ENCODE results near the gene NTM. TPM values are rescaled to one million over a fixed set of nuclear protein-coding genes. Genes with fewer than 3 reads are reported as not detected.

Gene NTM
- polyA plus RNA-seq, 1 donor from 2014 or later, result 39.4 TPM

GRCh38 chr11:131609337-131609736, 238.9 kb downstream of the NTM start:
- no peaks in the 10 kb centered on the region for H3K36me3 ChIP-seq (ENCODE audit: insufficient read depth, low read length)
- no peaks in the 10 kb centered on the region for H4K20me1 ChIP-seq (ENCODE audit: insufficient read depth)
- H3K9me2 ChIP-seq (ENCODE audit: insufficient read depth, low read length), result no peaks in the 10 kb centered on the region
- H3K4me2 ChIP-seq (ENCODE audit: low read length), result no peak overlapping the region
- H3K27me3 ChIP-seq (ENCODE audit: insufficient read depth, low read depth, low read length), result no peaks in the 10 kb centered on the region
- H3K9ac ChIP-seq (ENCODE audit: low read length), result no peak overlapping the region
- no peaks in the 10 kb centered on the region for H3F3A ChIP-seq (ENCODE audit: insufficient read depth, low read length, poor library complexity, severe bottlenecking)
- no peak overlapping the region for H3K4me3 ChIP-seq (ENCODE audit: low read length)
- no peaks in the 10 kb centered on the region for H3K79me2 ChIP-seq (replicated peaks; ENCODE audit: insufficient read depth, low read length)
- no peak overlapping the region for H2AFZ ChIP-seq (ENCODE audit: low read depth, low read length)
- no peak overlapping the region for H3K27ac ChIP-seq (ENCODE audit: low read length)
- TF ChIP-seq MXI1 (conservative IDR thresholded peaks at IDR 0.05; ENCODE audit: poor library complexity, severe bottlenecking) (no peak), EP300 (conservative IDR thresholded peaks at IDR 0.05; ENCODE audit: poor library complexity, severe bottlenecking) (no peak), REST (IDR thresholded peaks at IDR 0.05; ENCODE audit: borderline replicate concordance) (no peak), RAD21 (conservative IDR thresholded peaks at IDR 0.05) (no peak), TAF1 (IDR thresholded peaks at IDR 0.05; ENCODE audit: low read depth) (no peak), SMC3 (conservative IDR thresholded peaks at IDR 0.05; ENCODE audit: poor library complexity) (no peak), EZH2 (IDR thresholded peaks at IDR 0.05; ENCODE audit: borderline replicate concordance, insufficient read depth, low read length, poor library complexity, severe bottlenecking) (no peak), CTCF (IDR thresholded peaks at IDR 0.05; ENCODE audit: poor library complexity, severe bottlenecking) (no peak), POLR2AphosphoS5 (IDR thresholded peaks at IDR 0.05) (no peak)
- no peaks in the 10 kb centered on the region for H3K9me3 ChIP-seq (ENCODE audit: low read length)

- Histone ChIP-seq H3K9ac (ENCODE audit: low read length) (no peak overlapping the region), H3K79me2 (replicated peaks; ENCODE audit: insufficient read depth, low read length) (no peaks in the 10 kb centered on the region), H3K9me3 (ENCODE audit: low read length) (no peaks in the 10 kb centered on the region), H3K27ac (ENCODE audit: low read length) (no peak overlapping the region), H3F3A (ENCODE audit: insufficient read depth, low read length, poor library complexity, severe bottlenecking) (no peaks in the 10 kb centered on the region), H2AFZ (ENCODE audit: low read depth, low read length) (no peak overlapping the region), H3K36me3 (ENCODE audit: insufficient read depth, low read length) (no peaks in the 10 kb centered on the region), H3K4me2 (ENCODE audit: low read length) (no peak overlapping the region), H3K4me3 (ENCODE audit: low read length) (no peak overlapping the region), H3K27me3 (ENCODE audit: insufficient read depth, low read depth, low read length) (no peaks in the 10 kb centered on the region), H4K20me1 (ENCODE audit: insufficient read depth) (no peaks in the 10 kb centered on the region), H3K9me2 (ENCODE audit: insufficient read depth, low read length) (no peaks in the 10 kb centered on the region)
- TF ChIP-seq TAF1 (IDR thresholded peaks at IDR 0.05; ENCODE audit: low read depth), result no peak
- no peak for TF ChIP-seq SMC3 (conservative IDR thresholded peaks at IDR 0.05; ENCODE audit: poor library complexity)
- TF ChIP-seq EZH2 (IDR thresholded peaks at IDR 0.05; ENCODE audit: borderline replicate concordance, insufficient read depth, low read length, poor library complexity, severe bottlenecking), result no peak
- TF ChIP-seq RAD21 (conservative IDR thresholded peaks at IDR 0.05), result no peak
- TF ChIP-seq EP300 (conservative IDR thresholded peaks at IDR 0.05; ENCODE audit: poor library complexity, severe bottlenecking), result no peak
- TF ChIP-seq REST (IDR thresholded peaks at IDR 0.05; ENCODE audit: borderline replicate concordance), result no peak
These were observed 239.5 kb downstream of the NTM start for GRCh38 chr11:131609921-131610320.

Measured in neural cell (in vitro differentiated cells).